Spleen (tissue), 7 donors: Measurements from ENCODE around the gene MCUB.

Source experiments
- POLR2AphosphoS5 ChIP-seq, 3 donors: sonication (generic); formaldehyde crosslinking; IDR thresholded peaks; one replicate each; pipeline ENCODE4 v1.5.1; 2017; ENCODE audit warnings: antibody characterized with exemption in 3 of 3
- TF ChIP-seq, protein P1 (sequence below), 11 experiments: fragments of 200-600 bp in 7 of 11; fragments of 450-650 bp in 4 of 11; sonication (generic) in 4 of 11; IDR thresholded peaks in 8 of 11; conservative IDR thresholded peaks in 3 of 11; 1 replicate in 7 of 11; 2 replicates in 4 of 11; pipeline versions ENCODE4 v1.4.0 to v1.8.0; 2016 to 2021; ENCODE audit warnings: antibody characterized with exemption in 11 of 11, inconsistent platforms in 4 of 11, mild to moderate bottlenecking in 1 of 11
- donor health status: DM: no; HTN: no; CAD: no; lungs with moderate emphysema.
- donor health status: DM: no; HTN: no; CAD: no.
- donor health status: DM: no; HTN: no; CAD: no.

DNA sequence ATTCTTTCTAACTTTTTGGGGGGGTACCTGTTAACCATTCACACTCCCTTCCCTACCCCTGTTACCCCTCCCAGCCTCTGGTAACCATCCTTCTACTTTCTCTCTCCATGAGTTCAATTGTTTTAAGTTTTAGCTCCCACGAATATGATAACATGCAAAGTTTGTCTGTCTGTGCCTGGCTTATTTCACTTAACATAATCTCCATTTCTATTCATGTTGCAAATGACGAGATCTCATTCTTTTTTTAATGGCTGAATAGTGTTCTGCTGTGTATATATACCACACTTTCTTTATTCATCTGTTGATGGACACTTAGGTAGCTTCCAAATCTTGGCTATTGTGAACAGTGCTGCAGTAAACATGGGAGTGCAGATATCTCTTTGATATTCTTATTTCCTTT lies 41.3 kb downstream of the MCUB start:
- TF ChIP-seq, protein P1, sequence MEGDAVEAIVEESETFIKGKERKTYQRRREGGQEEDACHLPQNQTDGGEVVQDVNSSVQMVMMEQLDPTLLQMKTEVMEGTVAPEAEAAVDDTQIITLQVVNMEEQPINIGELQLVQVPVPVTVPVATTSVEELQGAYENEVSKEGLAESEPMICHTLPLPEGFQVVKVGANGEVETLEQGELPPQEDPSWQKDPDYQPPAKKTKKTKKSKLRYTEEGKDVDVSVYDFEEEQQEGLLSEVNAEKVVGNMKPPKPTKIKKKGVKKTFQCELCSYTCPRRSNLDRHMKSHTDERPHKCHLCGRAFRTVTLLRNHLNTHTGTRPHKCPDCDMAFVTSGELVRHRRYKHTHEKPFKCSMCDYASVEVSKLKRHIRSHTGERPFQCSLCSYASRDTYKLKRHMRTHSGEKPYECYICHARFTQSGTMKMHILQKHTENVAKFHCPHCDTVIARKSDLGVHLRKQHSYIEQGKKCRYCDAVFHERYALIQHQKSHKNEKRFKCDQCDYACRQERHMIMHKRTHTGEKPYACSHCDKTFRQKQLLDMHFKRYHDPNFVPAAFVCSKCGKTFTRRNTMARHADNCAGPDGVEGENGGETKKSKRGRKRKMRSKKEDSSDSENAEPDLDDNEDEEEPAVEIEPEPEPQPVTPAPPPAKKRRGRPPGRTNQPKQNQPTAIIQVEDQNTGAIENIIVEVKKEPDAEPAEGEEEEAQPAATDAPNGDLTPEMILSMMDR (IDR thresholded peaks at IDR 0.05 in 8 of 11, conservative IDR thresholded peaks at IDR 0.05 in 3 of 11), result no peak
- no peak for TF ChIP-seq POLR2AphosphoS5 (IDR thresholded peaks at IDR 0.05)
